Ureter (tissue), 1 donor: ENCODE data around the gene SLC16A8. TPM values are rescaled to one million over a fixed set of nuclear protein-coding genes. Genes with fewer than 3 reads are reported as not detected.
"Not testable (repeated sequence)": the region's sequence is repeated elsewhere in the genome, so short reads cannot be mapped to it uniquely, and the experiment has no call there.

Experiments
- DNase-seq: peaks from one replicate; pipeline ENCODE4 v3.0.0-alpha.2; 2020; ENCODE audit warnings: low spot score
- total RNA-seq: library from RNA; stranded (reverse); gene quantifications from one replicate; pipeline ENCODE4 v1.2.4, GENCODE V29; 2023
- donor health status: DM: yes; HTN: yes; CAD: no.

Gene SLC16A8
- total RNA-seq, 1 donor from 2014 or later, result 0.26 TPM

GRCh38 chr22:38043151-38044039 is 40.6 kb downstream of the SLC16A8 start:
- DNase-seq, result no peak

- DNase-seq, result no peak
Observed at GRCh38 chr22:38042488-38042790, 41.5 kb downstream of the SLC16A8 start.

- no peak for DNase-seq
Observed at GRCh38 chr22:38041760-38042487, 42.1 kb downstream of the SLC16A8 start.

GRCh38 chr22:38040953-38041759 is 42.8 kb downstream of the SLC16A8 start:
- no peak for DNase-seq

- DNase-seq, result no peak
Observed at GRCh38 chr22:38038890-38039812, 44.8 kb downstream of the SLC16A8 start.

- DNase-seq, result no peak
Observed at GRCh38 chr22:38038426-38038825, 45.6 kb downstream of the SLC16A8 start.

- DNase-seq, result not testable (repeated sequence)
Observed at GRCh38 chr22:38037367-38038150, 46.4 kb downstream of the SLC16A8 start.

- no peak for DNase-seq
Observed at GRCh38 chr22:38036392-38037062, 47.5 kb downstream of the SLC16A8 start.

GRCh38 chr22:38035530-38035885 is 48.5 kb downstream of the SLC16A8 start:
- DNase-seq, result no peak

GRCh38 chr22:38034884-38035529 is 49.0 kb downstream of the SLC16A8 start:
- no peak for DNase-seq

- DNase-seq, result peak; percentile 85
Observed at GRCh38 chr22:38034278-38034882, 49.6 kb downstream of the SLC16A8 start.

- DNase-seq, result no peak
Observed at GRCh38 chr22:38033522-38034277, 50.3 kb downstream of the SLC16A8 start.

GRCh38 chr22:38032681-38033521 is 51.1 kb downstream of the SLC16A8 start:
- no peak for DNase-seq

- no peak for DNase-seq
Observed at GRCh38 chr22:38031491-38031890, 52.5 kb downstream of the SLC16A8 start.

- DNase-seq, result no peak
Observed at GRCh38 chr22:38030311-38031133, 53.5 kb downstream of the SLC16A8 start.

GRCh38 chr22:38029901-38030300 is 54.1 kb downstream of the SLC16A8 start:
- no peak for DNase-seq
